Ishikawa (cell line): Measurements from ENCODE around the gene MACROD2.

Experiments
- CEBPB ChIP-seq: IDR thresholded peaks from 2 replicates; pipeline ENCODE4 v1.6.1; 2012
- CREB1 ChIP-seq: IDR thresholded peaks from 2 replicates; pipeline ENCODE4 v1.6.1; 2012; ENCODE audit warnings: low read depth
- EGR1 ChIP-seq: IDR thresholded peaks from 2 replicates; pipeline ENCODE4 v1.6.1; 2012
- EP300 ChIP-seq: IDR thresholded peaks from 2 replicates; pipeline ENCODE4 v1.6.1; 2012; ENCODE audit warnings: borderline replicate concordance
- FOXM1 ChIP-seq: IDR thresholded peaks from 2 replicates; pipeline ENCODE4 v1.6.1; 2012; ENCODE audit warnings: low read depth, borderline replicate concordance
- NFIC ChIP-seq: IDR thresholded peaks from 2 replicates; pipeline ENCODE4 v1.6.1; 2012
- RAD21 ChIP-seq: IDR thresholded peaks from 2 replicates; pipeline ENCODE4 v1.6.1; 2012; ENCODE audit warnings: low read depth
- TAF1 ChIP-seq: IDR thresholded peaks from 2 replicates; pipeline ENCODE4 v1.6.1; 2012; ENCODE audit warnings: low read depth, mild to moderate bottlenecking
- TCF12 ChIP-seq: IDR thresholded peaks from 2 replicates; pipeline ENCODE4 v1.6.1; 2012; ENCODE audit warnings: low read depth
- TEAD4 ChIP-seq: IDR thresholded peaks from 2 replicates; pipeline ENCODE4 v1.6.1; 2012
- YY1 ChIP-seq: IDR thresholded peaks from 2 replicates; pipeline ENCODE4 v1.6.1; 2012; ENCODE audit warnings: low read depth
- ZBTB7A ChIP-seq: IDR thresholded peaks from 2 replicates; pipeline ENCODE4 v1.6.1; 2012; ENCODE audit warnings: low read depth
- TF ChIP-seq, protein P1 (sequence below): IDR thresholded peaks from 2 replicates; pipeline ENCODE4 v1.6.1; 2012
- TF ChIP-seq, protein P2 (sequence below): IDR thresholded peaks from 2 replicates; pipeline ENCODE4 v1.6.1; 2012
- TF ChIP-seq, protein P3 (sequence below): IDR thresholded peaks from 2 replicates; pipeline ENCODE4 v1.6.1; 2012; ENCODE audit warnings: low read depth, mild to moderate bottlenecking

Gene MACROD2

DNA sequence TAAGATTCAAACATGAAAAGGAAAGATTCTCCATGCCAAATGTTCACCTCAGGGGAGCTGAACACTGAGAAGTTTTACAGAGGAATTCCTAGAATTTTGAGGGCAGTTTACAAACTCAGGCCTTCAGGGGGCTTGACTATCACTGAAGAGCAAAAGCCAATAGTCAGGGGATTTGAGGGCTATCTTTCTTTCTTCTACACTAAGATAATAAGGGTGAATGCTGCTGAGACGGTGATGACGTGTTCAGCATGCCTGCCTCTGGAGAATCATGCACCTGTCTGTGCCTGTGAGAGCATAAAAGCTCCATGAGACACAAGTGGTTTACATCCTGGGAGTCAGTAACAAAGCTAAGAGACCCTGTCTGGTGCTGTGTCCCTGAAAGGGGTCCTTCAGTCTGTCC, 1492.4 kb downstream of the MACROD2 start:
- TF ChIP-seq, protein P1, sequence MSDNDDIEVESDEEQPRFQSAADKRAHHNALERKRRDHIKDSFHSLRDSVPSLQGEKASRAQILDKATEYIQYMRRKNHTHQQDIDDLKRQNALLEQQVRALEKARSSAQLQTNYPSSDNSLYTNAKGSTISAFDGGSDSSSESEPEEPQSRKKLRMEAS: no peak
- TF ChIP-seq YY1 (no peak), CREB1 (no peak), CEBPB (no peak), TCF12 (no peak), EGR1 (no peak), EP300 (no peak), TAF1 (no peak), NFIC (no peak), FOXM1 (no peak), RAD21 (no peak), ZBTB7A (no peak), TEAD4 (no peak)
- TF ChIP-seq, protein P2, sequence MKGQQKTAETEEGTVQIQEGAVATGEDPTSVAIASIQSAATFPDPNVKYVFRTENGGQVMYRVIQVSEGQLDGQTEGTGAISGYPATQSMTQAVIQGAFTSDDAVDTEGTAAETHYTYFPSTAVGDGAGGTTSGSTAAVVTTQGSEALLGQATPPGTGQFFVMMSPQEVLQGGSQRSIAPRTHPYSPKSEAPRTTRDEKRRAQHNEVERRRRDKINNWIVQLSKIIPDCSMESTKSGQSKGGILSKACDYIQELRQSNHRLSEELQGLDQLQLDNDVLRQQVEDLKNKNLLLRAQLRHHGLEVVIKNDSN: no peak
- TF ChIP-seq, protein P3, sequence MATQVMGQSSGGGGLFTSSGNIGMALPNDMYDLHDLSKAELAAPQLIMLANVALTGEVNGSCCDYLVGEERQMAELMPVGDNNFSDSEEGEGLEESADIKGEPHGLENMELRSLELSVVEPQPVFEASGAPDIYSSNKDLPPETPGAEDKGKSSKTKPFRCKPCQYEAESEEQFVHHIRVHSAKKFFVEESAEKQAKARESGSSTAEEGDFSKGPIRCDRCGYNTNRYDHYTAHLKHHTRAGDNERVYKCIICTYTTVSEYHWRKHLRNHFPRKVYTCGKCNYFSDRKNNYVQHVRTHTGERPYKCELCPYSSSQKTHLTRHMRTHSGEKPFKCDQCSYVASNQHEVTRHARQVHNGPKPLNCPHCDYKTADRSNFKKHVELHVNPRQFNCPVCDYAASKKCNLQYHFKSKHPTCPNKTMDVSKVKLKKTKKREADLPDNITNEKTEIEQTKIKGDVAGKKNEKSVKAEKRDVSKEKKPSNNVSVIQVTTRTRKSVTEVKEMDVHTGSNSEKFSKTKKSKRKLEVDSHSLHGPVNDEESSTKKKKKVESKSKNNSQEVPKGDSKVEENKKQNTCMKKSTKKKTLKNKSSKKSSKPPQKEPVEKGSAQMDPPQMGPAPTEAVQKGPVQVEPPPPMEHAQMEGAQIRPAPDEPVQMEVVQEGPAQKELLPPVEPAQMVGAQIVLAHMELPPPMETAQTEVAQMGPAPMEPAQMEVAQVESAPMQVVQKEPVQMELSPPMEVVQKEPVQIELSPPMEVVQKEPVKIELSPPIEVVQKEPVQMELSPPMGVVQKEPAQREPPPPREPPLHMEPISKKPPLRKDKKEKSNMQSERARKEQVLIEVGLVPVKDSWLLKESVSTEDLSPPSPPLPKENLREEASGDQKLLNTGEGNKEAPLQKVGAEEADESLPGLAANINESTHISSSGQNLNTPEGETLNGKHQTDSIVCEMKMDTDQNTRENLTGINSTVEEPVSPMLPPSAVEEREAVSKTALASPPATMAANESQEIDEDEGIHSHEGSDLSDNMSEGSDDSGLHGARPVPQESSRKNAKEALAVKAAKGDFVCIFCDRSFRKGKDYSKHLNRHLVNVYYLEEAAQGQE: no peak

DNA sequence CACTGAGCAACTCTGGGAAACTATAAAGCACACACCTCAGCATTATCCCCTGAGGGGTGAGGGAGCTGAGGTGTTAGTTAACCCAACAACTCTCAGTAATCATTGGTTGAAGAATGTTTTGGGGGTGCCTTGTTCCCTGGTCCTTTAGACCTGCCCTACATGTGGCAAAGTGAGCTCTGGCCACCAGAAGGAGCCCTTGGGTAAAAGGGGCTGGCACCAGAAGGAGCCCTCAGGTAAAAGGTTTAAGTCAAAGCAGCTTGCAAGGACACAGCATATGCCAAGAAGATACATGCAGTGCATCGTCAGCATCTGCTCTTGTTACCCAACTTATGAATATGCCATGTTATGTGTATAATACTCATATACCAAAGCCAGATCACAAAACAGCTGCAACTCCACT, 1496.3 kb downstream of the MACROD2 start:
- TF ChIP-seq TCF12 (no peak), ZBTB7A (no peak), EGR1 (no peak), EP300 (no peak), CREB1 (no peak), TEAD4 (no peak), TAF1 (no peak), CEBPB (no peak), FOXM1 (no peak), RAD21 (no peak), NFIC (no peak), YY1 (no peak)
- TF ChIP-seq, protein P1: no peak
- TF ChIP-seq, protein P3: no peak
- TF ChIP-seq, protein P2: no peak

DNA sequence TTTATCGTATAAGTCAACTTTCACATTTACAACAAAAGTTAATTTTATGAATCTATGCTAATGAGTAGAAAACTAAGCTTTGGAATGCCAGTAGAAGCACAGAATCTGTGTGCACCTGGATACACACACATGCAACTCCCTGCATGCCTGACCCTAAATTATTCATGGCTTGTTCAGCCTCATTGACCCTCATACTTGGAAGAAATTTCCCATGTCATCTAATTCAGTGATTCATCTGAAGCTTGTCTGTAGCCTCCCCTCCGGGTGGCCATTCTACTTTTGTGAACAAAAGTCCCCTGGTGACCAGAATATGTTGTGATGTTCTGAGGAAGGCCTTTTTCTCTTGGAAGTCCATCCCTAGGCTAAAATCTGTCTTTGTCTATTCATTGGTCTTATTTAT, 1499.5 kb downstream of the MACROD2 start:
- TF ChIP-seq NFIC: no peak
- TF ChIP-seq EGR1: no peak
- TF ChIP-seq, protein P1: no peak
- no peak for TF ChIP-seq EP300
- TF ChIP-seq FOXM1: no peak
- no peak for TF ChIP-seq CEBPB
- TF ChIP-seq, protein P2: no peak
- no peak for TF ChIP-seq RAD21
- no peak for TF ChIP-seq TCF12
- TF ChIP-seq, protein P3: no peak
- TF ChIP-seq CREB1: no peak
- no peak for TF ChIP-seq ZBTB7A
- no peak for TF ChIP-seq TEAD4
- no peak for TF ChIP-seq TAF1
- TF ChIP-seq YY1: no peak
